Thoracic aorta (tissue), 2 donors: ENCODE data around the gene FANCL. TPM values are rescaled to one million over a fixed set of nuclear protein-coding genes. Genes with fewer than 3 reads are reported as not detected.

Experiments used
- ATAC-seq: fragments of 150-250 bp; one replicate; pipeline ENCODE4 v1.8.0; 2017; ENCODE audit warnings: low read depth; ENCODE audit not compliant: insufficient number of reproducible peaks, low FRiP score
- DNase-seq: peaks from one replicate; pipeline ENCODE4 v3.0.0-alpha.2; 2020; ENCODE audit warnings: low spot score
- H3K27ac ChIP-seq, 2 donors: fragments of 200-600 bp; sonication (generic); 1 replicate in 1 of 2; 2 replicates in 1 of 2; pipeline ENCODE4 v1.5.1; 2016; ENCODE audit warnings: mild to moderate bottlenecking in 2 of 2, moderate library complexity in 2 of 2
- H3K27me3 ChIP-seq: fragments of 200-600 bp; sonication (generic); replicated peaks from 2 replicates; pipeline ENCODE4 v1.6.0; 2016; ENCODE audit warnings: mild to moderate bottlenecking; ENCODE audit not compliant: insufficient read depth
- H3K36me3 ChIP-seq: fragments of 200-600 bp; sonication (generic); one replicate; pipeline ENCODE4 v1.5.1; 2016
- H3K4me1 ChIP-seq, 2 donors: fragments of 200-600 bp; sonication (generic); 1 replicate in 1 of 2; 2 replicates in 1 of 2; pipeline versions ENCODE4 v1.5.1 to v1.6.0; 2016; ENCODE audit warnings: low read depth in 2 of 2, mild to moderate bottlenecking in 1 of 2; ENCODE audit not compliant: control insufficient read depth in 1 of 2
- H3K4me3 ChIP-seq: fragments of 200-600 bp; sonication (generic); 2 replicates; pipeline ENCODE4 v1.5.1; 2016; ENCODE audit warnings: mild to moderate bottlenecking
- H3K9me3 ChIP-seq: fragments of 200-600 bp; sonication (generic); 2 replicates; pipeline ENCODE4 v1.5.1; 2016
- CTCF ChIP-seq: fragments of 200-600 bp; sonication (generic); IDR thresholded peaks from one replicate; pipeline ENCODE4 v1.5.1; 2019; ENCODE audit warnings: antibody characterized with exemption
- total RNA-seq, 2 donors: library from RNA; depleted of rRNA; stranded (reverse); fragments of >200 nt; gene quantifications; one replicate each; pipeline versions ENCODE4 v1.1.0 to v1.2.3, GENCODE V29; 2016

The FANCL gene
- total RNA-seq, 2 donors from 2014 or later, result 16.5 to 20.2 TPM

- Histone ChIP-seq H3K4me1 (peaks cover 13 to 16% of the 10 kb centered on the region in 2 donors), H3K36me3 (no peaks in the 10 kb centered on the region), H3K4me3 (no peak overlapping the region), H3K9me3 (no peaks in the 10 kb centered on the region), H3K27me3 (no peaks in the 10 kb centered on the region), H3K27ac (no peak overlapping the region)
- DNase-seq (no peak), ATAC-seq (no peak)
- TF ChIP-seq CTCF, result no peak
Measured at GRCh38 chr2:58239243-58239925, 1.7 kb downstream of the FANCL start.

GRCh38 chr2:58237741-58238140 lies 3.4 kb downstream of the FANCL start:
- Histone ChIP-seq H3K4me1 (peaks cover 13 to 21% of the 10 kb centered on the region in 2 donors), H3K4me3 (no peak overlapping the region), H3K27ac (no peak overlapping the region), H3K36me3 (no peaks in the 10 kb centered on the region), H3K9me3 (no peaks in the 10 kb centered on the region), H3K27me3 (no peaks in the 10 kb centered on the region)
- DNase-seq (no peak), ATAC-seq (no peak)
- no peak for TF ChIP-seq CTCF

GRCh38 chr2:58235984-58236383 lies 5.1 kb downstream of the FANCL start:
- H3K27me3 ChIP-seq, result no peaks in the 10 kb centered on the region
- no peak for ATAC-seq
- DNase-seq, result no peak
- no peak overlapping the region for H3K4me3 ChIP-seq
- H3K27ac ChIP-seq, result no peak overlapping the region
- H3K4me1 ChIP-seq, result peaks cover 13 to 21% of the 10 kb centered on the region in 2 donors
- no peaks in the 10 kb centered on the region for H3K9me3 ChIP-seq
- no peak for TF ChIP-seq CTCF
- H3K36me3 ChIP-seq, result no peaks in the 10 kb centered on the region

- Histone ChIP-seq H3K9me3 (no peaks in the 10 kb centered on the region), H3K27me3 (no peaks in the 10 kb centered on the region), H3K27ac (no peak overlapping the region), H3K36me3 (no peaks in the 10 kb centered on the region), H3K4me3 (no peak overlapping the region), H3K4me1 (peaks cover 9 to 17% of the 10 kb centered on the region in 2 donors)
- no peak for TF ChIP-seq CTCF
- DNase-seq (no peak), ATAC-seq (no peak)
Measured at GRCh38 chr2:58235170-58235569, 6.0 kb downstream of the FANCL start.

GRCh38 chr2:58228299-58228698 lies 12.8 kb downstream of the FANCL start:
- Histone ChIP-seq H3K36me3 (peaks cover 3% of the 10 kb centered on the region), H3K27me3 (no peaks in the 10 kb centered on the region), H3K4me1 (peaks cover 0 to 1% of the 10 kb centered on the region in 2 donors), H3K9me3 (no peaks in the 10 kb centered on the region), H3K27ac (no peak overlapping the region), H3K4me3 (no peak overlapping the region)
- ATAC-seq, result no peak
- no peak for DNase-seq
- no peak for TF ChIP-seq CTCF
